DOHH2 (cell line): ENCODE measurements around the gene PTPN18.

Source experiments
- H3F3A ChIP-seq: fragments of 200-600 bp; sonication (generic), shearing (Covaris generic); 2 replicates; pipeline ENCODE4 v1.6.0; 2016; ENCODE audit warnings: antibody characterized with exemption, mild to moderate bottlenecking; ENCODE audit not compliant: control insufficient read depth, insufficient read depth
- H3K27ac ChIP-seq: fragments of 200-600 bp; sonication (generic); 2 replicates; pipeline ENCODE4 v1.5.1; 2014; ENCODE audit warnings: low read depth, mild to moderate bottlenecking, low read length, moderate library complexity
- H3K27me3 ChIP-seq: fragments of 200-600 bp; sonication (generic); 2 replicates; pipeline ENCODE4 v1.6.1; 2014; ENCODE audit warnings: mild to moderate bottlenecking, low read length, mixed read lengths; ENCODE audit not compliant: control insufficient read depth
- H3K36me3 ChIP-seq: fragments of 200-600 bp; sonication (generic); 2 replicates; pipeline ENCODE4 v1.6.1; 2014; ENCODE audit warnings: mild to moderate bottlenecking, low read length, moderate library complexity, mixed read lengths; ENCODE audit not compliant: control insufficient read depth
- H3K4me1 ChIP-seq: fragments of 200-600 bp; sonication (generic); 2 replicates; pipeline ENCODE4 v1.6.1; 2014; ENCODE audit warnings: mild to moderate bottlenecking, low read length, mixed read lengths; ENCODE audit not compliant: control insufficient read depth
- H3K4me2 ChIP-seq: fragments of 200-600 bp; sonication (generic); 2 replicates; pipeline ENCODE4 v1.6.0; 2014; ENCODE audit warnings: mild to moderate bottlenecking, low read length, moderate library complexity
- H3K4me3 ChIP-seq: fragments of 200-600 bp; sonication (generic); 2 replicates; pipeline ENCODE4 v1.5.1; 2014; ENCODE audit warnings: mild to moderate bottlenecking, low read length, mixed read lengths
- H3K79me2 ChIP-seq: fragments of 200-600 bp; sonication (generic); 2 replicates; pipeline ENCODE4 v1.6.1; 2014; ENCODE audit warnings: mild to moderate bottlenecking, low read length, mixed read lengths; ENCODE audit not compliant: control insufficient read depth
- H3K9me2 ChIP-seq: fragments of 200-600 bp; sonication (generic); replicated peaks from 2 replicates; pipeline ENCODE4 v1.6.1; 2014; ENCODE audit warnings: mild to moderate bottlenecking, low read length, mixed read lengths; ENCODE audit not compliant: control insufficient read depth
- H3K9me3 ChIP-seq: fragments of 200-600 bp; sonication (generic); 2 replicates; pipeline ENCODE4 v1.6.1; 2014; ENCODE audit warnings: antibody characterized with exemption, low read length, mixed read lengths; ENCODE audit not compliant: control insufficient read depth, insufficient read depth
- H4K20me1 ChIP-seq: fragments of 200-600 bp; sonication (generic); 2 replicates; pipeline ENCODE4 v1.6.0; 2014; ENCODE audit warnings: low read depth, mild to moderate bottlenecking, antibody characterized with exemption, low read length, moderate library complexity; ENCODE audit not compliant: control insufficient read depth, insufficient read depth
- EZH2phosphoT487 ChIP-seq: fragments of 200-600 bp; sonication (generic); IDR thresholded peaks from 2 replicates; pipeline ENCODE4 v1.6.1; 2017; ENCODE audit warnings: borderline replicate concordance, mild to moderate bottlenecking, antibody characterized with exemption, low read length, moderate library complexity, mixed read lengths
- TF ChIP-seq, protein P1 (sequence below): fragments of 200-600 bp; sonication (generic); IDR thresholded peaks from one replicate; pipeline ENCODE4 v1.5.1; 2014; ENCODE audit warnings: antibody characterized with exemption, mild to moderate bottlenecking, low read depth, low read length; ENCODE audit not compliant: poor library complexity, severe bottlenecking

PTPN18 gene

DNA sequence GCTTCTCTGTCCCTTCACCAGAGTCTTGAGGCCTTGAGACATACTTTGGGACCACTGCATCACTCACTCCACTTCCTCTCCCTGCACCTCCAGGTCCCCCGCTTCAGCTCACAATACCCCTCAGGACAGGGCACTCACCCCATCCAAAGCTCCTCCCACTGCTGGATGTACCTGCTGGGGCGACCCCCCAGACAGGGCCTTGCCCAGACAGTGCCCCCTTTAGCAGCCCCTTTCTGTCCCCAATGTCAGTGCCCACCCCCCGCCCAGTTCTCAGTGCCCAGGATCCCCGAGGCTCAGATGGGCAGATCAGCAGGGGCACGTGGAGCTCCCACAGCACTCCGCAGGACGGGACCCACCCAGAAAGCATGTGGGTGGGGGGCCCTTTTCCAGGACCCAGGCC, 37.0 kb upstream of the PTPN18 start:
- Histone ChIP-seq H4K20me1 (no peaks in the 10 kb centered on the region), H3K27me3 (peaks cover 7% of the 10 kb centered on the region), H3K4me3 (no peak overlapping the region), H3F3A (no peaks in the 10 kb centered on the region), H3K27ac (no peak overlapping the region), H3K9me3 (no peaks in the 10 kb centered on the region), H3K9me2 (no peaks in the 10 kb centered on the region), H3K4me2 (no peak overlapping the region), H3K36me3 (no peaks in the 10 kb centered on the region), H3K4me1 (no peaks in the 10 kb centered on the region), H3K79me2 (no peaks in the 10 kb centered on the region)
- no peak for TF ChIP-seq EZH2phosphoT487
- TF ChIP-seq, protein P1, sequence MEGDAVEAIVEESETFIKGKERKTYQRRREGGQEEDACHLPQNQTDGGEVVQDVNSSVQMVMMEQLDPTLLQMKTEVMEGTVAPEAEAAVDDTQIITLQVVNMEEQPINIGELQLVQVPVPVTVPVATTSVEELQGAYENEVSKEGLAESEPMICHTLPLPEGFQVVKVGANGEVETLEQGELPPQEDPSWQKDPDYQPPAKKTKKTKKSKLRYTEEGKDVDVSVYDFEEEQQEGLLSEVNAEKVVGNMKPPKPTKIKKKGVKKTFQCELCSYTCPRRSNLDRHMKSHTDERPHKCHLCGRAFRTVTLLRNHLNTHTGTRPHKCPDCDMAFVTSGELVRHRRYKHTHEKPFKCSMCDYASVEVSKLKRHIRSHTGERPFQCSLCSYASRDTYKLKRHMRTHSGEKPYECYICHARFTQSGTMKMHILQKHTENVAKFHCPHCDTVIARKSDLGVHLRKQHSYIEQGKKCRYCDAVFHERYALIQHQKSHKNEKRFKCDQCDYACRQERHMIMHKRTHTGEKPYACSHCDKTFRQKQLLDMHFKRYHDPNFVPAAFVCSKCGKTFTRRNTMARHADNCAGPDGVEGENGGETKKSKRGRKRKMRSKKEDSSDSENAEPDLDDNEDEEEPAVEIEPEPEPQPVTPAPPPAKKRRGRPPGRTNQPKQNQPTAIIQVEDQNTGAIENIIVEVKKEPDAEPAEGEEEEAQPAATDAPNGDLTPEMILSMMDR = no peak

DNA sequence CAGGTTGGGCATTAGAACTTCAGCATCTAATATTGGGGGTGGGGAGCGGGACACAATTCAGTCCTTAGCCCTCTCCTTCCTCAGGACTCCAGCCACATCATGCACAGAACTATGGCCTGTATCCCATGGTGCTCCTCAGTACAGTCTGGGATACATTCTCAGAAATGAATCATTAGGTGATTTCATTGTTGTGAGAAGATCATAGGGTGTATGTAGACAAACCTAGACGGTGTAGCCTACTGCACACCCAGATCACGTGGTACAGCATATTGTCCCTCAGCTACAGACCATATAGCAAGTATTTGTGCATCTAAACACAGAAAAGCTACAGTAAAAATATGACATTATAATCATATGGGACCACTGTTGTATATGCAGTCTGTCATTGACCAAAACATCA, 36.3 kb upstream of the PTPN18 start:
- no peaks in the 10 kb centered on the region for H3K4me1 ChIP-seq
- no peaks in the 10 kb centered on the region for H3K36me3 ChIP-seq
- H3K79me2 ChIP-seq = no peaks in the 10 kb centered on the region

DNA sequence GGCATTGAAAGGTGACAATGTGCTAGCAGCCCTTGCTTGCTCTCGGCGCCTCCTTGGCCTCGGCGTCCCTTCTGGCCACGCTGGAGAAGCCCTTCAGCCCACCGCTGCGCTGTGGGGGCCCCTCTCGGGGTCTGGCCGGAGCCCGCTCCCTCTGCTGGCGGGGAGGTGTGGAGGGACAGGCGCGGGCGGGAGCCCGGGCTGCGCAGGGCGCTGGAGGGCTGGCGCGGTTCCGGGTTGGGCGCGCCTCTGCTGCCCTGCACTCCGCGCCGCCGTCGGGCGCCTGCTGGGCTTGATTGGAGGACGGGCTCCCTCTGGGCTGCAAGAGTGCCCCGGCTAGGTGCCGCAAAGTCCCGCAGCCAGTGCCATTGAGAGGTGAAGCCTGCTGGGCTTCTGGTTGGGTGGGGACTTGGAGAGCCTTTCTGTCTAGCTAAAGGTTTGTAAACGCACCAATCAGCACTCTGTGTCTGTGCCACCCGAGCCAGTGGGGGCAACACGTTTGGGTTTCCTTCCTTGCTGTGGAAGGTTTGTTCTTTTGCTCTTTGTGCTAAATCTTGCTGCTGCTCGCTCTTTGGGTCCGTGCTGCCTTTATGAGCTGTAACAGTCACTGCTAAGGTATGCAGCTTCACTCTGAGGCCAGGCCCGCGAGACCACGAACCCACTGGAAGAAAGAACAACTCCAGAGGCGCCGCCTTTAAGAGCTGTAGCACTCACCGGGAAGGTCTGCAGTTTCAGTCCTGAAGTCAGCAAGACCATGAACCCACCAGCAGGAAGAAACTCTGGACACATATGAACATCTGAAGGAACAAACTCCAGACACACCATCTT, 27.9 kb upstream of the PTPN18 start:
- Histone ChIP-seq H4K20me1 (no peaks in the 10 kb centered on the region), H3K79me2 (no peaks in the 10 kb centered on the region), H3K4me1 (peaks cover 6% of the 10 kb centered on the region), H3F3A (no peaks in the 10 kb centered on the region), H3K4me2 (no peak overlapping the region), H3K27ac (no peak overlapping the region), H3K27me3 (peaks cover 25% of the 10 kb centered on the region), H3K9me2 (no peaks in the 10 kb centered on the region), H3K4me3 (no peak overlapping the region), H3K9me3 (no peaks in the 10 kb centered on the region), H3K36me3 (no peaks in the 10 kb centered on the region)
- TF ChIP-seq, protein P1 = no peak
- TF ChIP-seq EZH2phosphoT487 = no peak

More for the DNA sequence above, 36.3 kb upstream of the PTPN18 start:
- Histone ChIP-seq H4K20me1 (no peaks in the 10 kb centered on the region), H3K4me3 (no peak overlapping the region), H3K9me3 (no peaks in the 10 kb centered on the region), H3K9me2 (no peaks in the 10 kb centered on the region), H3F3A (no peaks in the 10 kb centered on the region), H3K4me2 (no peak overlapping the region), H3K27ac (no peak overlapping the region), H3K27me3 (peaks cover 12% of the 10 kb centered on the region)
- TF ChIP-seq, protein P1 = no peak
- no peak for TF ChIP-seq EZH2phosphoT487
